H7 (cell line): ENCODE results near the gene PEAK1. TPM values are rescaled to one million over a fixed set of nuclear protein-coding genes. Genes with fewer than 3 reads are reported as not detected.
A peak's percentile ranks its signal among the peaks of the same experiment; 100 is the strongest.

Source experiments
- DNase-seq: peaks from one replicate; pipeline ENCODE4 v3.0.0; 2012
- H3K27me3 ChIP-seq: 2 replicates; pipeline ENCODE4 v1.6.0; 2011; ENCODE audit warnings: mild to moderate bottlenecking, low read length; ENCODE audit not compliant: control insufficient read depth, insufficient read depth
- H3K36me3 ChIP-seq: replicated peaks from 2 replicates; pipeline ENCODE4 v1.5.1; 2011; ENCODE audit warnings: low read length; ENCODE audit not compliant: control insufficient read depth, insufficient read depth
- H3K4me3 ChIP-seq: 2 replicates; pipeline ENCODE4 v1.5.1; 2011; ENCODE audit warnings: low read depth, mild to moderate bottlenecking, control low read depth, low read length, moderate library complexity; ENCODE audit not compliant: insufficient read depth
- total RNA-seq: library from RNA; depleted of rRNA; stranded (reverse); fragments of >200 nt; shearing (Covaris generic); gene quantifications from 2 replicates; pipeline ENCODE4 v1.2.3, GENCODE V29; 2014

The PEAK1 gene
- total RNA-seq, 1 experiment from 2014 or later: 8.9 TPM

- H3K4me3 ChIP-seq: no peak overlapping the region
- peaks cover 2% of the 10 kb centered on the region; the same call in 1 of the 2 replicates for H3K27me3 ChIP-seq
- H3K36me3 ChIP-seq: no peaks in the 10 kb centered on the region
- DNase-seq: no peak
These were observed 334.6 kb downstream of the PEAK1 start for GRCh38 chr15:77085297-77085696.

- Histone ChIP-seq H3K36me3 (no peaks in the 10 kb centered on the region), H3K27me3 (peaks cover 2% of the 10 kb centered on the region; the same call in 1 of the 2 replicates), H3K4me3 (no peak overlapping the region)
- no peak for DNase-seq
These were observed 335.5 kb downstream of the PEAK1 start for GRCh38 chr15:77084436-77084835.

DNA sequence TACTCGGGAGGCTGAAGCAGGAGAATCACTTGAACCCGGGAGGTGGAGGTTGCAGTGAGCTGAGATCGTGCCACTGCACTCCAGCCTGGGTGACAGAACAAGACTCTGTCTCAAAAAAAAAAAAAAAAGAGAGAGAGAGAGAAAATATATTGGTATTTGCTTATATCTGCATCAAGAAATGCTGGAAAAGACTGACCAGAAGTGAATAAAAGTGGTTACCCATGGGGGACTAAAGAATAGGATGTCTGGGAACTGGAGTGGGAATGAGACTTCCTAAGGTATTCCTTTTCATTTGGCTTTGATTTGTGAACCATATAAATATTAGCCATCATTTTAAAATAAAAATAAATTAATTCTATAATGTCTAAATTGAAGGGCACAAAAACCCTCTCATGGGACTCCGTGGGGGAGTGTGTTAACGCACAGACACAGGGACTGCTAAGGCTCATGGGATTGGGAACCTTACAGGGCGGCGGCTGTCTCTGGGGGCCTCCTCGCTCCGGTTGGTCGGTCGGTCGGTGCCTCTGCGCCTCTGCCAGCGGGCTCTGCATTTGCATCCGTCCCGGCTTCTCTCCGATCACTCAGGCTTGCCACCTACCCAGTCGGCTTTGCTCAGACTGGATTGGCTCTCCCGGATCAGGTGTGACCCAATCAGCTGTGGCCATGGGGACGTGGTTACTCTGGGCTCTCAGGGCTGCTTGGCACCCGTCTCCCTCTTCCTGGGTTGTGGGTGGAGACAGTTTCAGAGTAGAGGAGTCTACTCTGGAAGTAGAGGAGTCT is 336.3 kb downstream of the PEAK1 start:
- H3K36me3 ChIP-seq: no peaks in the 10 kb centered on the region
- H3K4me3 ChIP-seq: peak overlapping the region; percentile 8; the same call in 1 of the 2 replicates
- peaks cover 2% of the 10 kb centered on the region; the same call in 1 of the 2 replicates for H3K27me3 ChIP-seq
- DNase-seq: peak; percentile 93

DNA sequence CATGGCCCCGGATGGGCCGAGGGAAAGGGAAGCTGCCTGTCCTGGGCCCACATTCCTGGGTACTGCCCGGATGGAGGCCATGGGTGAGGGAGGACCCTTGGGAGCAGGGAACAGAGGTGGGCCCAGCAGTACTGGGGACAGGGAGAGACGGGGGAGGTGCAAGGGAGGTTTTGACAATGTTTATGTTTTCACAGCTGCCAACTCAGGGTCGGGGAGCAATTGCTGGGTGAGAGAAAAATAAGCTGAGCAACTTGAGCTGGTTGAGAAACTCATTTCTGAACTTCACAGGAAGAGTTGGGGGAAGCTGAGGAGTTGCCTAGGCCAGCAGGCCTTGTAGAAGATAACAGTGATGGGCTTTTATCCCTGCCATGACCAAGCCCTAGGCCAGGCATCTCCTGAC is 337.9 kb downstream of the PEAK1 start:
- Histone ChIP-seq H3K27me3 (peaks cover 2% of the 10 kb centered on the region; the same call in 1 of the 2 replicates), H3K36me3 (no peaks in the 10 kb centered on the region), H3K4me3 (no peak overlapping the region)
- DNase-seq: no peak

- Histone ChIP-seq H3K36me3 (no peaks in the 10 kb centered on the region), H3K27me3 (no peaks in the 10 kb centered on the region; the same call in 1 of the 2 replicates)
These were observed 343.5 kb downstream of the PEAK1 start for GRCh38 chr15:77076323-77076915.

DNA sequence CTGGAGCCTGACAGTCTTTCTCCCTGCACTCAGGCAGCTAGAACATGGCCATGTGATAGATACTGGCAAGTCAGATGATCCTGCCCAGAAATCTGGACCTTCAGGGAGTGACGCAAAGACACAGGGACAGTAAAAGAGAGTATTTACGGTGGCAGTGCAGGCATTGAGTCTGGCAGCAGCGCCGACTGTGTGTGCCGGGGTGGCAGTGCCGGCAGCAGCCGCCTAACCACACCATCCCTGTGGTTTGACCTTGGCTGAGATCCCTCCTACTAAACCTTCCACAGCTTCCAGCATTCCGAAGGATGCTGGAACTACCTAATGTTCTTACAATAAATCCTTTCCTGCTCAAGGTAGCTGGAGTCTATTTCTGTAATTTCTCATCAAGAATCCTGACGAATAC is 344.4 kb downstream of the PEAK1 start:
- DNase-seq: no peak
- Histone ChIP-seq H3K36me3 (no peaks in the 10 kb centered on the region), H3K4me3 (no peak overlapping the region), H3K27me3 (no peaks in the 10 kb centered on the region; the same call in 1 of the 2 replicates)

More at GRCh38 chr15:77076323-77076915, 343.5 kb downstream of the PEAK1 start:
- H3K4me3 ChIP-seq: no peak overlapping the region
- no peak for DNase-seq

DNA sequence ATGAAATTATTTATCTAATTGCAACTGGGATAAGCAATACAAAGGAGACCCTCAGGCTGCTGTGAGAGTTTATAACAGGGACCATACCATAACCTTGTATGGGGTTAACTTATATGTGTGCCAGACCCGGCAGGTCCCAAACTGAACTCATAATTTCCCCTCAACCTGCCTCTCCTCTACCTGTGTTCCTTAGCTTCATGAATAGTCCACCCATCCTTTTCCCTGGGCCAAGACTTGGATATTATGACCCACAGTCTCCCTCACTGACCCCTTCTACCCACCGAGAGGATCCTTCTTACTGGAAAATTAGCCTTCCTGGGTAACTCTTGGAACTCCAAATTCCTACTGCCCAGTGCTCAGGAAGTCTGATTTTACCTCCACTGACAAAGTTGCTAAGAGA is 345.6 kb downstream of the PEAK1 start:
- H3K4me3 ChIP-seq: no peak overlapping the region

GRCh38 chr15:77071305-77072223 is 348.3 kb downstream of the PEAK1 start:
- H3K4me3 ChIP-seq: no peak overlapping the region
- H3K36me3 ChIP-seq: no peaks in the 10 kb centered on the region
- DNase-seq: no peak
- H3K27me3 ChIP-seq: peaks cover 4% of the 10 kb centered on the region

More for the DNA sequence above, 345.6 kb downstream of the PEAK1 start:
- H3K27me3 ChIP-seq: peaks cover 4% of the 10 kb centered on the region
- no peaks in the 10 kb centered on the region for H3K36me3 ChIP-seq
- DNase-seq: no peak

DNA sequence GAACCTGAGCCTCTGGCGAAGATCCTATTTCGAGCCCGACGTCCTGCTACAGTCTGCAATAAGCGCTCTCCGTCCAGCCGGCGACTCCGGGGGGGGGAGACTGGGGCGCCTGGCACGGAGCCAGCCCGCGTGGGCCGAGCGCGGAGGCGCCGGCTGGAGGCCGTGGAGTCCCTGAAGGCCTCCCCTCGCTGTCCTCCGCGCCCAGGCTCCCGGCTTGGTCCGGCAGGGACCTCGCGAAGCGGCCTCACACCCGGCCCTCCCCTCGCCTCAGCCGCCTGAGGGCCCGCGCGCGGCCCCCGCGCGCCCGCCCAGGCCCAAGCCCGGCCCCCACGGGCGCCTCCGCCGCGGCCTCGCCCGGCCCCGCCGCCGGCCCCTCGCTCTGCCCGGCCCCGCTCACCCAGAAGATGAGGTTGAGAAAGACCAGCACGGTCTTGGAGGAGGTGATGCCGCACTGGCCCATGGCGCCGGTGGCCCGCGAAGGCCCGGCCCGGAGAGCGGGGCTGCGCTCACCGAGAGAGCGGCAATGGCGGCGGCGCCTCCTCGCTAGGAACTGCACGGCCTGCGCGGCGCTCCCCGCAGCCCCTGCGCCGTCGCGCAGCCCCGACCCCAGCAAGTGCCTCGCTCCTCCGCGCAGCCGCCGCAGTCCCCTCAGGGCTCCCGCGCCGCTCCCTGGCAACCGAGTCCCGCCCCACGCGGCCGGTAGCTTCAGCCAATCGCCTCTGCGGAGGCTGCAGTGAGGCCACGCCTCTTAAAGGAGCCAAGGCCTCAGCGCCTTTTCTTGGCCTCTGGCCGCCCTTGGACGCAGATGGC is 349.2 kb downstream of the PEAK1 start, which contains the start of gene TSPAN3:
Gene TSPAN3, minus strand, starts transcription at position 615 of the 810 bp plus-strand sequence. Its CDS starts 155 bp downstream, at position 460.
- Histone ChIP-seq H3K27me3 (peaks cover 4% of the 10 kb centered on the region), H3K4me3 (peak within 1 kb of the TSS; percentile 85), H3K36me3 (no peaks in the 10 kb centered on the region)
- peak; percentile 96 for DNase-seq

GRCh38 chr15:77070180-77070494 is 349.8 kb downstream of the PEAK1 start:
- DNase-seq: no peak
- H3K36me3 ChIP-seq: no peaks in the 10 kb centered on the region
- peak overlapping the region; percentile 85 for H3K4me3 ChIP-seq
- H3K27me3 ChIP-seq: peaks cover 4% of the 10 kb centered on the region

GRCh38 chr15:77069521-77070121 is 350.3 kb downstream of the PEAK1 start:
- Histone ChIP-seq H3K4me3 (peak overlapping the region; percentile 85), H3K36me3 (no peaks in the 10 kb centered on the region), H3K27me3 (peaks cover 4% of the 10 kb centered on the region)
- DNase-seq: no peak

GRCh38 chr15:77068633-77069032 is 351.3 kb downstream of the PEAK1 start:
- Histone ChIP-seq H3K4me3 (no peak overlapping the region), H3K36me3 (no peaks in the 10 kb centered on the region), H3K27me3 (peaks cover 4% of the 10 kb centered on the region; the same call in 1 of the 2 replicates)
- DNase-seq: no peak

DNA sequence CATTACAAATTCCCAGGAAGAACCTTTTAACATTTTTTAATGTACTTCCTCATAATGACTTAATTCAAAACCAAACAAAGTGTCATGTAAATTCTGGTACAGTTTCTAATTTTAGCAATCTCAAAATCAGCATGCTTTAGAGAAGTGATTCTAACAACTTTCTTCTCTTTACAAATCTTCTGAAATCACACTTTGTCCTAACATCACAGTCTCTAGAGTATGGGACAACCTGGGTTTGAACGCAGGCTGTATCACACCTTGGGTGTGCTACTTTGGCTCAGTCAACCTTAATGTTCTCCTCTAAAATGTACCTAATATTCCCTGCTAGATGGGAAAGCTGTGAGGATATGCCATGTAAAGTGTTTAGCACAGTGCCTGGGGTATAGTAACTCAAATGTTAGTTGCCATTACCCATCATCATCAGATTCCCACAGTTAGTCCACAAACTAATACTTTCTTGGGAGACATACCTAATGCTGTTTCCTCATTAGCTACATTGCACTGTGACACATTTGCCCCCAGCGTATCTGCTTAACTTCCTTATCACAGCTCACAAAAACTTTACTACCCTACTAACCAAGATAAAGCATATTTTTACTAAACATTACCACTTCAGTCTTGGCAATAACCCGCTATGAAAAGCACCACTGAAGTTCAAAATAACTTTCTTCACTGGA is 352.1 kb downstream of the PEAK1 start:
- H3K36me3 ChIP-seq: no peaks in the 10 kb centered on the region
- H3K27me3 ChIP-seq: peaks cover 4% of the 10 kb centered on the region; the same call in 1 of the 2 replicates
- no peak for DNase-seq
- no peak overlapping the region for H3K4me3 ChIP-seq
